ENCODE measurements around the gene NUDT21. TPM values are rescaled to one million over a fixed set of nuclear protein-coding genes. Genes with fewer than 3 reads are reported as not detected.

NUDT21 gene
- total RNA-seq, 1 donor from 2014 or later: 135 TPM

DNA sequence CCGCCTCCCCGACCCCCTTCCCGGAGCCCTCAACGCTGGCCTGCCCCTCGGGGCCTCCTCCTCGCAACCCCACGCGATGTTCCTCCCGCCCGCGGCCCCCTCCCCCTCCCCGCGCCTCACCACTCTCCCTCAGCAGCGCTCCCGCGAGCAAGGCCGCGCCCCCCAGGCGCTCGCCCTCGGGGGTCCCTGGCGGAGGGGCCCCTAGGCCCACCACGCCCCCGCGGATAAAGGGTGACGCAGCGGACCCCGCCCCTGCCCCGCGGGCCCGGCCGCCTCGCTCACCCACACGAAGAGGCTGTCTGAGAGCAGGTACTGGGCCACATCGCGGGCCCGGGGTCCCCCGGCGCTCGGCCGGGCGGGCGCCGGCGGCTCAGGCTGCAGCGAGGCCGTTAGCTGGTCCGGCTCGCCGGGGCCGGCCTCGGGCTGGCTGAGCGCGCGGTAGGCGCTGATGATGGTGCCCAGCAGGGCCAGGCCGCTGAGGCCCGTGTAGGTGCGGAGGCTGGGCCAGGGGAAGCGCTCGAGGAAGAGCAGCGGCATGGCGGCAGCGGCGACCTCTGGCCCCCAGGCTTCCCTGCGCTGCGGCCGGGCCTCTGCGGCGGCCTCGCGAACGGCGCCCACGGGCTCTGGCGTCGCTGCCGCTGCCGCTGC lies 26.2 kb downstream of the NUDT21 start:
- Mint-ChIP-seq H3K27ac (ENCODE audit: unreplicated experiment) (peak overlapping the region; percentile 76), H3K27me3 (ENCODE audit: unreplicated experiment) (peaks cover 2% of the 10 kb centered on the region), H3K4me3 (ENCODE audit: unreplicated experiment) (peak overlapping the region; percentile 98), H3K4me1 (ENCODE audit: low read depth, unreplicated experiment) (peaks cover 25% of the 10 kb centered on the region), H3K36me3 (ENCODE audit: unreplicated experiment) (no peaks in the 10 kb centered on the region), H3K9me3 (ENCODE audit: unreplicated experiment) (peaks cover 4% of the 10 kb centered on the region)
- TF ChIP-seq, protein P1, sequence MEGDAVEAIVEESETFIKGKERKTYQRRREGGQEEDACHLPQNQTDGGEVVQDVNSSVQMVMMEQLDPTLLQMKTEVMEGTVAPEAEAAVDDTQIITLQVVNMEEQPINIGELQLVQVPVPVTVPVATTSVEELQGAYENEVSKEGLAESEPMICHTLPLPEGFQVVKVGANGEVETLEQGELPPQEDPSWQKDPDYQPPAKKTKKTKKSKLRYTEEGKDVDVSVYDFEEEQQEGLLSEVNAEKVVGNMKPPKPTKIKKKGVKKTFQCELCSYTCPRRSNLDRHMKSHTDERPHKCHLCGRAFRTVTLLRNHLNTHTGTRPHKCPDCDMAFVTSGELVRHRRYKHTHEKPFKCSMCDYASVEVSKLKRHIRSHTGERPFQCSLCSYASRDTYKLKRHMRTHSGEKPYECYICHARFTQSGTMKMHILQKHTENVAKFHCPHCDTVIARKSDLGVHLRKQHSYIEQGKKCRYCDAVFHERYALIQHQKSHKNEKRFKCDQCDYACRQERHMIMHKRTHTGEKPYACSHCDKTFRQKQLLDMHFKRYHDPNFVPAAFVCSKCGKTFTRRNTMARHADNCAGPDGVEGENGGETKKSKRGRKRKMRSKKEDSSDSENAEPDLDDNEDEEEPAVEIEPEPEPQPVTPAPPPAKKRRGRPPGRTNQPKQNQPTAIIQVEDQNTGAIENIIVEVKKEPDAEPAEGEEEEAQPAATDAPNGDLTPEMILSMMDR (IDR thresholded peaks at IDR 0.05; ENCODE audit: partially characterized antibody, unreplicated experiment): no peak
- peak; percentile 60 for DNase-seq

DNA sequence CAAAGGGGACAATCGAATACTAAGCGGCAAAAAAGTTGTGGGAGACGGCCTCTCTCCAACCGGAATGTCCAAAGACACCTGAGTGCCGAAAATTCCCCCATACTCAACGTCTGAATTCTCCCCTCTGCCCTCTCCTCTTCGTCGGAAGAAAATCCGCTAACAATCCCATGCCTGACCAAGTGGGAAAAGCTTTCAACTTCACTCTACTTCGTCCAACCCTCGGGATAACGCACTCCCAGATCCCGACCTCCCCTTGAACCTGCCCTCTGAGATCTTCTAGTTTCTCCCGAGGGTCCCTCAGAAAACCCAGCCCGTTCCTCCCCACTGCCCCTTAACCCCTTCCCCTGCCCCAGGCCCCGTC lies 26.7 kb downstream of the NUDT21 start:
- H3K27me3 Mint-ChIP-seq (ENCODE audit: unreplicated experiment): peaks cover 2% of the 10 kb centered on the region

DNA sequence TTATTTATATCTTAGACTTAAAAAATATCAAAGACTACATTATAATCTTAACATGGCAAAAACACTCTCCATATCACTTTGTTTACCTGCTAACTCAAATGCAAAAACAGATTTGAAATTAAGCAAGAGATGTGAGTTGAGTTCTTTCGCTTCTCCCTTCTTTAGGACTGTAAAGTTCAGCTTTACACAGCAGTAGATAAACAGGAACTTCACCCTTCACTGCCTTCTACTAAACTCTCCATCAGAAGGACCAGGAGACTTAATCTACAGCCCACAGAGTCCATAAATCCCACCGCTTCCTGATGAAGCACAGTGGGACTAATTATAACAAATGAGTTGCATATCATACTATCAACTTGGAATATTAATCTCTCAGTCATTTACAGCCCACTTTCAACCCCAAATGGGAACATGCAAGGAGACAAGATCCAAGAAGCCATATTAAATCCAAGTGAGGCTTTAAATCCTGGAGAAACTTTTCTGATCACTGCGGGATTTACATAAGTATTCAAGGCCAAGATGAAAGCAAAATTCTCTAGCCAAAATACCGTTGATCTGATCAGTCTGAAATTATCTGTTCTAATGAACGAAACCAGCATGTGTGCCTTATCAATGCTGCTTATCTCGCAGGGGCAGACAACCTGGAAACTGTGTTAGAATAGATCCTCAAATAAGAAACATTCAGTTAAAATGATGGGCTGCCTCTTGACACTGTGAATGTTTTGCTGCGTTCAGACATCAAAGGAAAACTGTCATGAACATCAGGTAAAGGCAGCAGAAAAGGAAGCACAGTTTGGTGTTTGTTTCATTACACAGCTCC lies 27.3 kb downstream of the NUDT21 start:
- no peaks in the 10 kb centered on the region for H3K36me3 Mint-ChIP-seq (ENCODE audit: unreplicated experiment)
- H3K4me1 Mint-ChIP-seq (ENCODE audit: low read depth, unreplicated experiment): peaks cover 25% of the 10 kb centered on the region
- H3K27me3 Mint-ChIP-seq (ENCODE audit: unreplicated experiment): peaks cover 2% of the 10 kb centered on the region
- DNase-seq: no peak
- H3K4me3 Mint-ChIP-seq (ENCODE audit: unreplicated experiment): peak overlapping the region; percentile 98
- TF ChIP-seq, protein P1 (IDR thresholded peaks at IDR 0.05; ENCODE audit: partially characterized antibody, unreplicated experiment): no peak
- peaks cover 4% of the 10 kb centered on the region for H3K9me3 Mint-ChIP-seq (ENCODE audit: unreplicated experiment)
- H3K27ac Mint-ChIP-seq (ENCODE audit: unreplicated experiment): peak overlapping the region; percentile 76

More for the DNA sequence above, 26.7 kb downstream of the NUDT21 start:
- DNase-seq: no peak
- H3K36me3 Mint-ChIP-seq (ENCODE audit: unreplicated experiment): no peaks in the 10 kb centered on the region
- peaks cover 25% of the 10 kb centered on the region for H3K4me1 Mint-ChIP-seq (ENCODE audit: low read depth, unreplicated experiment)
- TF ChIP-seq, protein P1 (IDR thresholded peaks at IDR 0.05; ENCODE audit: partially characterized antibody, unreplicated experiment): no peak
- H3K27ac Mint-ChIP-seq (ENCODE audit: unreplicated experiment): peak overlapping the region; percentile 76
- H3K4me3 Mint-ChIP-seq (ENCODE audit: unreplicated experiment): peak overlapping the region; percentile 98
- H3K9me3 Mint-ChIP-seq (ENCODE audit: unreplicated experiment): peaks cover 4% of the 10 kb centered on the region

DNA sequence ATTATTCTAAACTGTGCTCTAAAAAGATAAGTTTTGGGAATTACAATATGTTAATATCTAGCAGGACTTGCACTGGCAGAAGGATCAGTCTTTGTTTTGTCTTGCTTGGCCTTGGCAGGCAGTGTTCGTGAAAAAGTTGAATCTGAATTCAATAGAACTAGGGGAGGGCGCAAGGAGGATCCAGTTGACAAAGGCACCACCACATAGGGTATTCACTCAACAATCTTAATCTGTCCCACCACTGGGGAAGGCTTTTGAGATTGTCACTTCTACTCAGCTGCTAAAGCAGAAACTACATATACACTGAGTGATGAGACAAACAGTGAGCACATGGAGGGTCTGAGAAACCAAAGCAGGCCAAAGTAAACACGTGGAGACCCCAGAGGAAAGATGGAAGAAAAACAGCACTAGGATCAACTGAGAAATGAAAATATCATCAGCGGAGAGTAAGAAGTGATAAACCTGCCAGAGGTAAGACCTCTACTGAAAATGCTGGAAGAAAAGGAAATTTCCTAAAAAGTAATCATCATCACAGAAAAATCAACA lies 28.2 kb downstream of the NUDT21 start:
- peak overlapping the region; percentile 58 for H3K4me3 Mint-ChIP-seq (ENCODE audit: unreplicated experiment)
- TF ChIP-seq, protein P1 (IDR thresholded peaks at IDR 0.05; ENCODE audit: partially characterized antibody, unreplicated experiment): no peak
- peaks cover 21% of the 10 kb centered on the region for H3K4me1 Mint-ChIP-seq (ENCODE audit: low read depth, unreplicated experiment)
- no peak overlapping the region for H3K27ac Mint-ChIP-seq (ENCODE audit: unreplicated experiment)
- H3K9me3 Mint-ChIP-seq (ENCODE audit: unreplicated experiment): peaks cover 4% of the 10 kb centered on the region
- peaks cover 2% of the 10 kb centered on the region for H3K27me3 Mint-ChIP-seq (ENCODE audit: unreplicated experiment)
- no peaks in the 10 kb centered on the region for H3K36me3 Mint-ChIP-seq (ENCODE audit: unreplicated experiment)
- no peak for DNase-seq
